Measurements from ENCODE around the gene KHDC1L. TPM values are rescaled to one million over a fixed set of nuclear protein-coding genes. Genes with fewer than 3 reads are reported as not detected.
"Not testable (repeated sequence)": the region's sequence is repeated elsewhere in the genome, so short reads cannot be mapped to it uniquely, and the experiment has no call there.

KHDC1L gene
- total RNA-seq, 1 experiment from 2014 or later = not detected

GRCh38 chr6:73236144-73236750, 11.0 kb upstream of the KHDC1L start:
- H3K4me1 Mint-ChIP-seq (ENCODE audit: insufficient read depth, unreplicated experiment) = peaks cover 11% of the 10 kb centered on the region
- BruUV-seq (replicated peaks) = no TSS peak
- H3K4me3 Mint-ChIP-seq (ENCODE audit: unreplicated experiment) = no peak overlapping the region
- no peaks in the 10 kb centered on the region for H3K36me3 Mint-ChIP-seq (ENCODE audit: insufficient read depth, unreplicated experiment)
- intact Hi-C loops (cut with micrococcal nuclease) = loop anchor here (1.0 to 5.0 kb wide), 2 partner anchors 74 to 449 kb away; no protein-coding TSS in a partner anchor
- H3K27ac Mint-ChIP-seq (ENCODE audit: low read depth, unreplicated experiment) = no peak overlapping the region
- no peaks in the 10 kb centered on the region for H3K9me3 Mint-ChIP-seq (ENCODE audit: unreplicated experiment)
- H3K27me3 Mint-ChIP-seq (ENCODE audit: insufficient read depth, unreplicated experiment) = no peaks in the 10 kb centered on the region
- TF ChIP-seq CTCF (IDR thresholded peaks at IDR 0.05; ENCODE audit: unreplicated experiment) = no peak
- ChIA-PET CTCF (interaction anchor here (0.6 to 1.4 kb wide), 6 partner anchors 11 to 73 kb away, joined by 3 to 7 read pairs (median 4); no protein-coding TSS in a partner anchor), POLR2A (interaction anchor here (0.6 to 1.6 kb wide), 12 partner anchors 8 to 542 kb away, joined by 3 to 6 read pairs (median 3); partner anchors contain the start of gene KHDC1)
- DNase-seq (ENCODE audit: unreplicated experiment) = peak; percentile 79

GRCh38 chr6:73234733-73235132, 9.4 kb upstream of the KHDC1L start:
- peaks cover 11% of the 10 kb centered on the region for H3K4me1 Mint-ChIP-seq (ENCODE audit: insufficient read depth, unreplicated experiment)
- intact Hi-C loops (cut with micrococcal nuclease) = loop anchor here (5.0 kb wide), 1 partner anchor 447 kb away; no protein-coding TSS in a partner anchor
- H3K27me3 Mint-ChIP-seq (ENCODE audit: insufficient read depth, unreplicated experiment) = no peaks in the 10 kb centered on the region
- TF ChIP-seq CTCF (IDR thresholded peaks at IDR 0.05; ENCODE audit: unreplicated experiment) = no peak
- H3K4me3 Mint-ChIP-seq (ENCODE audit: unreplicated experiment) = no peak overlapping the region
- BruUV-seq (replicated peaks) = no TSS peak
- POLR2A ChIA-PET = interaction anchor here (0.6 kb wide), 1 partner anchor 143 kb away, joined by 3 read pairs; no protein-coding TSS in a partner anchor
- H3K36me3 Mint-ChIP-seq (ENCODE audit: insufficient read depth, unreplicated experiment) = no peaks in the 10 kb centered on the region
- CTCF ChIA-PET = interaction anchor here (0.6 kb wide), 1 partner anchor 229 kb away, joined by 3 read pairs; no protein-coding TSS in a partner anchor
- peak; percentile 72 for DNase-seq (ENCODE audit: unreplicated experiment)
- peak overlapping the region; percentile 29 for H3K27ac Mint-ChIP-seq (ENCODE audit: low read depth, unreplicated experiment)
- no peaks in the 10 kb centered on the region for H3K9me3 Mint-ChIP-seq (ENCODE audit: unreplicated experiment)

GRCh38 chr6:73233971-73234370, 8.7 kb upstream of the KHDC1L start:
- intact Hi-C loops (cut with micrococcal nuclease); DNase-seq (ENCODE audit: unreplicated experiment); H3K27ac Mint-ChIP-seq (ENCODE audit: low read depth, unreplicated experiment); H3K27me3 Mint-ChIP-seq (ENCODE audit: insufficient read depth, unreplicated experiment); POLR2A ChIA-PET; H3K4me3 Mint-ChIP-seq (ENCODE audit: unreplicated experiment); H3K36me3 Mint-ChIP-seq (ENCODE audit: insufficient read depth, unreplicated experiment); H3K9me3 Mint-ChIP-seq (ENCODE audit: unreplicated experiment); BruUV-seq (replicated peaks): not testable (repeated sequence)
- CTCF ChIA-PET = interaction anchor here (0.5 to 0.6 kb wide), 2 partner anchors 184 to 229 kb away, joined by 3 read pairs; no protein-coding TSS in a partner anchor
- H3K4me1 Mint-ChIP-seq (ENCODE audit: insufficient read depth, unreplicated experiment) = peaks cover 11% of the 10 kb centered on the region

- CTCF ChIA-PET = no interaction called here
- Mint-ChIP-seq H3K4me1 (ENCODE audit: insufficient read depth, unreplicated experiment) (peaks cover 11% of the 10 kb centered on the region), H3K9me3 (ENCODE audit: unreplicated experiment) (no peaks in the 10 kb centered on the region), H3K36me3 (ENCODE audit: insufficient read depth, unreplicated experiment) (no peaks in the 10 kb centered on the region), H3K27ac (ENCODE audit: low read depth, unreplicated experiment) (no peak overlapping the region), H3K27me3 (ENCODE audit: insufficient read depth, unreplicated experiment) (no peaks in the 10 kb centered on the region), H3K4me3 (ENCODE audit: unreplicated experiment) (no peak overlapping the region)
- POLR2A ChIA-PET = no interaction called here
- TF ChIP-seq CTCF (IDR thresholded peaks at IDR 0.05; ENCODE audit: unreplicated experiment) = no peak
- intact Hi-C loops (cut with micrococcal nuclease) = no loop called here
- DNase-seq (ENCODE audit: unreplicated experiment) = no peak
- no TSS peak for BruUV-seq (replicated peaks)
These were observed 7.8 kb upstream of the KHDC1L start for GRCh38 chr6:73233048-73233447.
